Glutamatergic neuron (in vitro differentiated cells): ENCODE results near the gene SLC13A3. TPM values are rescaled to one million over a fixed set of nuclear protein-coding genes. Genes with fewer than 3 reads are reported as not detected.

Source experiments
- DNase-seq: peaks from one replicate; pipeline ENCODE4 v3.0.0; 2022
- H3K27ac Mint-ChIP-seq: one replicate; pipeline ENCODE4 v1.8.0; 2020; ENCODE audit warnings: mild to moderate bottlenecking, mixed read lengths, inconsistent platforms; ENCODE audit not compliant: unreplicated experiment
- H3K27me3 Mint-ChIP-seq: one replicate; pipeline ENCODE4 v1.8.0; 2020; ENCODE audit warnings: mild to moderate bottlenecking, moderate library complexity, mixed read lengths, inconsistent platforms; ENCODE audit not compliant: unreplicated experiment
- H3K36me3 Mint-ChIP-seq: one replicate; pipeline ENCODE4 v1.8.0; 2020; ENCODE audit warnings: mild to moderate bottlenecking, mixed read lengths, inconsistent platforms; ENCODE audit not compliant: unreplicated experiment
- H3K4me1 Mint-ChIP-seq: one replicate; pipeline ENCODE4 v1.8.0; 2020; ENCODE audit warnings: mild to moderate bottlenecking, low read depth, mixed read lengths, inconsistent platforms; ENCODE audit not compliant: unreplicated experiment
- H3K4me3 Mint-ChIP-seq: one replicate; pipeline ENCODE4 v1.8.0; 2020; ENCODE audit warnings: mild to moderate bottlenecking, mixed read lengths, inconsistent platforms; ENCODE audit not compliant: unreplicated experiment
- H3K9me3 Mint-ChIP-seq: one replicate; pipeline ENCODE4 v1.8.0; 2020; ENCODE audit warnings: mild to moderate bottlenecking, moderate library complexity, mixed read lengths, inconsistent platforms; ENCODE audit not compliant: unreplicated experiment
- CTCF ChIP-seq: fragments of 200-600 bp; sonication (generic); IDR thresholded peaks from one replicate; pipeline ENCODE4 v1.5.0; 2021; ENCODE audit not compliant: partially characterized antibody, unreplicated experiment
- total RNA-seq: library from RNA; stranded (reverse); fragmentation: NEBNext Ultra II Directional; extraction: Animal tissue kit (Norgen Biotek cat#: 25700); gene quantifications from one replicate; pipeline ENCODE4 v1.2.1, GENCODE V29; 2021; ENCODE audit not compliant: unreplicated experiment

SLC13A3 gene
- total RNA-seq, 1 donor from 2014 or later = 5.8 TPM

- no peak for DNase-seq
- no peak overlapping the region for H3K4me3 Mint-ChIP-seq
- no peak overlapping the region for H3K27ac Mint-ChIP-seq
- H3K27me3 Mint-ChIP-seq = no peaks in the 10 kb centered on the region
- H3K36me3 Mint-ChIP-seq = no peaks in the 10 kb centered on the region
- no peak for TF ChIP-seq CTCF
- no peaks in the 10 kb centered on the region for H3K9me3 Mint-ChIP-seq
- H3K4me1 Mint-ChIP-seq = no peaks in the 10 kb centered on the region
Measured at GRCh38 chr20:46618316-46619100, 32.8 kb downstream of the SLC13A3 start.

- H3K9me3 Mint-ChIP-seq = no peaks in the 10 kb centered on the region
- no peak overlapping the region for H3K27ac Mint-ChIP-seq
- DNase-seq = no peak
- no peak overlapping the region for H3K4me3 Mint-ChIP-seq
- peaks cover 4% of the 10 kb centered on the region for H3K27me3 Mint-ChIP-seq
- H3K4me1 Mint-ChIP-seq = no peaks in the 10 kb centered on the region
- no peaks in the 10 kb centered on the region for H3K36me3 Mint-ChIP-seq
- TF ChIP-seq CTCF = no peak
Measured at GRCh38 chr20:46614503-46614902, 36.8 kb downstream of the SLC13A3 start.

- H3K9me3 Mint-ChIP-seq = no peaks in the 10 kb centered on the region
- no peak overlapping the region for H3K4me3 Mint-ChIP-seq
- H3K36me3 Mint-ChIP-seq = no peaks in the 10 kb centered on the region
- no peak for DNase-seq
- no peak overlapping the region for H3K27ac Mint-ChIP-seq
- no peaks in the 10 kb centered on the region for H3K4me1 Mint-ChIP-seq
- peaks cover 4% of the 10 kb centered on the region for H3K27me3 Mint-ChIP-seq
- TF ChIP-seq CTCF = no peak
Measured at GRCh38 chr20:46610145-46610544, 41.1 kb downstream of the SLC13A3 start.

GRCh38 chr20:46609043-46609442 is 42.2 kb downstream of the SLC13A3 start:
- no peaks in the 10 kb centered on the region for H3K36me3 Mint-ChIP-seq
- H3K4me1 Mint-ChIP-seq = no peaks in the 10 kb centered on the region

More at GRCh38 chr20:46609043-46609442, 42.2 kb downstream of the SLC13A3 start:
- Mint-ChIP-seq H3K9me3 (no peaks in the 10 kb centered on the region), H3K4me3 (no peak overlapping the region), H3K27me3 (peaks cover 4% of the 10 kb centered on the region), H3K27ac (no peak overlapping the region)
- TF ChIP-seq CTCF = no peak
- DNase-seq = no peak
